Upper lobe of right lung (tissue), 1 donor: Measurements from ENCODE around the gene SCN8A. TPM values are rescaled to one million over a fixed set of nuclear protein-coding genes. Genes with fewer than 3 reads are reported as not detected.
A peak's percentile ranks its signal among the peaks of the same experiment; 100 is the strongest.

ENCODE experiments used
- ATAC-seq: fragments of 200-7000 bp; cut with Tn5 transposase; one replicate; pipeline ENCODE4 v1.9.1; 2020; ENCODE audit warnings: mild to moderate bottlenecking, moderate library complexity
- DNase-seq: peaks from one replicate; pipeline ENCODE4 v3.0.0-alpha.2; 2020
- H3K27ac ChIP-seq: fragments of 200-600 bp; one replicate; pipeline ENCODE4 v1.8.0; 2022
- H3K27me3 ChIP-seq: fragments of 200-600 bp; one replicate; pipeline ENCODE4 v1.8.0; 2022; ENCODE audit warnings: mild to moderate bottlenecking
- H3K36me3 ChIP-seq: fragments of 200-600 bp; one replicate; pipeline ENCODE4 v1.8.0; 2022
- H3K4me1 ChIP-seq: fragments of 200-600 bp; one replicate; pipeline ENCODE4 v1.8.0; 2022
- H3K4me3 ChIP-seq: fragments of 200-600 bp; one replicate; pipeline ENCODE4 v1.8.0; 2022; ENCODE audit warnings: mild to moderate bottlenecking
- H3K9me3 ChIP-seq: fragments of 200-600 bp; one replicate; pipeline ENCODE4 v1.8.0; 2022
- intact Hi-C: fragments of 100-400 bp; cut with DNase I; formaldehyde crosslinking; loops from one replicate; pipeline ENCODE4 v1.11.0; 2022
- total RNA-seq: library from RNA; stranded (reverse); fragmentation: NEBNext Ultra II Directional; extraction: Animal tissue kit (Norgen Biotek cat#: 25700); gene quantifications from one replicate; pipeline ENCODE4 v1.2.1, GENCODE V29; 2021
- TF ChIP-seq, protein P1 (sequence below): fragments of 200-600 bp; IDR thresholded peaks from one replicate; pipeline ENCODE4 v1.8.0; 2022; ENCODE audit warnings: antibody characterized with exemption
- donor health status: DM: no; HTN: yes; CAD: no; lungs with severe emphysema.

The SCN8A gene
- total RNA-seq, 1 donor from 2014 or later = 1.1 TPM

DNA sequence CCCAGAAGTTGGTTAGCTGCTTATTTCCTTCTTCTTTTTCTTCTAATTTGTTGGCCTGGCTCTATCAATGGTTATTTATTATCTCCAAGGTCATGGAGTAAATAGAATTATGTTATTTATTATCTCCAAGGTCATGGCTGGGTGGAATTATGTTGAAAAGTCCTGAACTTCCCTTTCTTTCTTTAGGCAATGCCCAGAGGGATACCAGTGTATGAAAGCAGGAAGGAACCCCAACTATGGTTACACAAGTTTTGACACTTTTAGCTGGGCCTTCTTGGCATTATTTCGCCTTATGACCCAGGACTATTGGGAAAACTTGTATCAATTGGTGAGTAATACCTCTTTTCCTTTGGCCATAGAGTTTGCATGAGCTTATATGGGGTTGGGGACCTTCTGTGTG is 111.6 kb downstream of the SCN8A start:
- no peak for DNase-seq

DNA sequence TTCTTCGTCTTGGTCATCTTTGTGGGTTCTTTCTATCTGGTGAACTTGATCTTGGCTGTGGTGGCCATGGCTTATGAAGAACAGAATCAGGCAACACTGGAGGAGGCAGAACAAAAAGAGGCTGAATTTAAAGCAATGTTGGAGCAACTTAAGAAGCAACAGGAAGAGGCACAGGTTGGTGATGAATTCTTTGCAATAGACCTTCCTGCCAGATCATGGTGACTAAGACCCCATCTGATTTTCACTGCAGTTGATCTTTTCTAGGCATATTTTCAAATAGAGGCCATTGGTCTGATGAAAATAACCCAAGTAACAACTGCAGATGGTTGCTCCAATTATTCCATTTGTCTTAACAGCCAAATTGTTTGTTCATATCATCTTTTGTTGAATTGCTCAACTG is 114.4 kb downstream of the SCN8A start:
- DNase-seq = no peak
- H3K27ac ChIP-seq = no peak overlapping the region
- TF ChIP-seq, protein P1, sequence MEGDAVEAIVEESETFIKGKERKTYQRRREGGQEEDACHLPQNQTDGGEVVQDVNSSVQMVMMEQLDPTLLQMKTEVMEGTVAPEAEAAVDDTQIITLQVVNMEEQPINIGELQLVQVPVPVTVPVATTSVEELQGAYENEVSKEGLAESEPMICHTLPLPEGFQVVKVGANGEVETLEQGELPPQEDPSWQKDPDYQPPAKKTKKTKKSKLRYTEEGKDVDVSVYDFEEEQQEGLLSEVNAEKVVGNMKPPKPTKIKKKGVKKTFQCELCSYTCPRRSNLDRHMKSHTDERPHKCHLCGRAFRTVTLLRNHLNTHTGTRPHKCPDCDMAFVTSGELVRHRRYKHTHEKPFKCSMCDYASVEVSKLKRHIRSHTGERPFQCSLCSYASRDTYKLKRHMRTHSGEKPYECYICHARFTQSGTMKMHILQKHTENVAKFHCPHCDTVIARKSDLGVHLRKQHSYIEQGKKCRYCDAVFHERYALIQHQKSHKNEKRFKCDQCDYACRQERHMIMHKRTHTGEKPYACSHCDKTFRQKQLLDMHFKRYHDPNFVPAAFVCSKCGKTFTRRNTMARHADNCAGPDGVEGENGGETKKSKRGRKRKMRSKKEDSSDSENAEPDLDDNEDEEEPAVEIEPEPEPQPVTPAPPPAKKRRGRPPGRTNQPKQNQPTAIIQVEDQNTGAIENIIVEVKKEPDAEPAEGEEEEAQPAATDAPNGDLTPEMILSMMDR = no peak
- no peaks in the 10 kb centered on the region for H3K4me1 ChIP-seq
- intact Hi-C loops = no loop called here
- H3K4me3 ChIP-seq = no peak overlapping the region
- no peaks in the 10 kb centered on the region for H3K9me3 ChIP-seq
- ATAC-seq = no peak
- H3K36me3 ChIP-seq = no peaks in the 10 kb centered on the region
- H3K27me3 ChIP-seq = no peaks in the 10 kb centered on the region

More for the DNA sequence above, 111.6 kb downstream of the SCN8A start:
- Histone ChIP-seq H3K27me3 (no peaks in the 10 kb centered on the region), H3K4me1 (no peaks in the 10 kb centered on the region), H3K36me3 (no peaks in the 10 kb centered on the region), H3K27ac (no peak overlapping the region), H3K4me3 (no peak overlapping the region), H3K9me3 (no peaks in the 10 kb centered on the region)
- intact Hi-C loops = no loop called here
- peak; percentile 67 for ATAC-seq
- TF ChIP-seq, protein P1 = no peak

DNA sequence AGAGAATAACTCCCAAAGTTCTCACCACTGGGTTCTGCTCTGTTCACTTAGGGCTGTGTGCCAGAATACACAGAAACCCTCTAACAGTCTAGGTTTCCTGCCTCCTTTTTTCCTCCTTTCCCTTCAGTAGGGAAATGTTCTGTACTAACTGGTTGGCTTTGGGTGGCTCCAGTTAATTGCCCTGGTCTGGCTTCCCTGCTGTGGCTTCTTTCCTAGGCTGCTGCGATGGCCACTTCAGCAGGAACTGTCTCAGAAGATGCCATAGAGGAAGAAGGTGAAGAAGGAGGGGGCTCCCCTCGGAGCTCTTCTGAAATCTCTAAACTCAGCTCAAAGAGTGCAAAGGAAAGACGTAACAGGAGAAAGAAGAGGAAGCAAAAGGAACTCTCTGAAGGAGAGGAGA is 115.2 kb downstream of the SCN8A start:
- no peak for DNase-seq
- Histone ChIP-seq H3K27ac (no peak overlapping the region), H3K27me3 (no peaks in the 10 kb centered on the region), H3K36me3 (no peaks in the 10 kb centered on the region), H3K4me3 (no peak overlapping the region), H3K4me1 (no peaks in the 10 kb centered on the region), H3K9me3 (no peaks in the 10 kb centered on the region)
- intact Hi-C loops = no loop called here
- no peak for ATAC-seq
- TF ChIP-seq, protein P1 = no peak

DNA sequence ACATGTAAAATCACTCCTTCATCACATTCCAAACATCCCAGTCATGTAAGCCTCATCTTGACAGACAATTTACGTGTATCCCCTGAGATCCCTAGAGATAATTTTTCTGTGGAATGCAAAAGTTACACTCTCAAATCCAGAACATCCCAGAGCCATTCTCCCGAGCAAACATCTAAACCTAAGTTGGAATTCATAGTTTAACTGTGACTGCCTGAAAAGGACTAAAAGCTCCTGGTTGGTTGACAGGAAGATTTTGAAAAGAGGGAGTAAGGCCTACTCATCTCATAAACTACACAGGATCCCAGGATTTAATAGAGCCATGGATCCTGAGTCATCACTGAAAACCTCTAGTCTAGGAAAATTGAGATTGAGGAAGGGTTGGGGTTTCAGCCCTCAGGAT is 123.6 kb downstream of the SCN8A start:
- Histone ChIP-seq H3K9me3 (no peaks in the 10 kb centered on the region), H3K27me3 (no peaks in the 10 kb centered on the region), H3K36me3 (no peaks in the 10 kb centered on the region), H3K27ac (no peak overlapping the region), H3K4me3 (no peak overlapping the region), H3K4me1 (no peaks in the 10 kb centered on the region)
- ATAC-seq (no peak), DNase-seq (no peak)
- TF ChIP-seq, protein P1 = no peak
- intact Hi-C loops = no loop called here

DNA sequence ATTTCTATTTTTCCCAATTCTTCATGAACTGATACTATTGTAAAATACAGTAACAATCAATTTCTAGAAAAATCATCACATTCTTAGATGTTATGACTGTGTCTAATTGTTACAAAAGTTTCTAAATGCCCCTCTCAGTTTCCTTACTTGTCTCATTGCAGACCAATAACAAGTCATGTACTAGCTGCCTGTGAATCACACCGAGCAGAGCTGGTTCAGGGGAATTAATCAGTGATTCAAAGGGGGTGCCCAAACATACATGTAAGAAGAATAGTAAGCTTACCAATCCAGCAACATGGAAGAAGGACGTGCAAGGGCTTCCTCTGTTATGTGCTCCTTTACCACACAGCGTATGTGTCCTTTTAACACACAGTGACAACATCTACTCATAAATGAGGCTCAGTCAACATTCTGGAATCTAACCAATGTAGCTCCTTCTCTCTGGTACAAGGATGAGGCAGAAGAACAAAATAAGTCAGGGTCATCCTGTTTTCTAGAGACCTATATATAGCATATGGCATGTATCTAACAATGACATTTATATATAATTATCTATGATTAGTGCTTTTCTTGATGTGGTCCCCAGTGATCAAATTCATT is 126.4 kb downstream of the SCN8A start:
- Histone ChIP-seq H3K27me3 (no peaks in the 10 kb centered on the region), H3K9me3 (no peaks in the 10 kb centered on the region), H3K4me3 (no peak overlapping the region), H3K27ac (no peak overlapping the region), H3K36me3 (no peaks in the 10 kb centered on the region), H3K4me1 (no peaks in the 10 kb centered on the region)
- intact Hi-C loops = no loop called here
- TF ChIP-seq, protein P1 = no peak
- DNase-seq (no peak), ATAC-seq (no peak)
